Stimulated activated CD4-positive, alpha-beta T cell treated with anti-CD3 and anti-CD28 coated beads, Interleukin-15, amount 100 ng/mL, for 24 hours (primary cell): ENCODE data around the gene KRT23.

Experiments used
- DNase-seq: peaks from one replicate; pipeline ENCODE4 v3.0.0-alpha.2; 2020

Gene KRT23

GRCh38 chr17:40937384-40937819, at the start of gene KRT23:
Gene KRT23, minus strand, starts transcription at chr17:40937646. Its CDS starts 1,043 bp downstream, at chr17:40936603.
- peak; percentile 4 for DNase-seq

GRCh38 chr17:40986920-40987319, 49.5 kb upstream of the KRT23 start:
- DNase-seq = no peak

GRCh38 chr17:40984226-40984625, 46.8 kb upstream of the KRT23 start, which contains the start of gene KRT40:
Gene KRT40, minus strand, starts transcription at chr17:40984326. Its CDS starts 53 bp downstream, at chr17:40984273.
- DNase-seq = no peak

GRCh38 chr17:40981115-40981514, 43.7 kb upstream of the KRT23 start:
- no peak for DNase-seq

- no peak for DNase-seq
Observed at GRCh38 chr17:40980596-40980995, 43.1 kb upstream of the KRT23 start.

GRCh38 chr17:40980117-40980516, 42.7 kb upstream of the KRT23 start:
- no peak for DNase-seq

- DNase-seq = no peak
Observed at GRCh38 chr17:40978575-40979151, 41.2 kb upstream of the KRT23 start.

- DNase-seq = no peak
Observed at GRCh38 chr17:40975516-40975915, 38.1 kb upstream of the KRT23 start.

GRCh38 chr17:40974366-40974765, 36.9 kb upstream of the KRT23 start:
- no peak for DNase-seq

- DNase-seq = no peak
Observed at GRCh38 chr17:40967582-40967981, 30.1 kb upstream of the KRT23 start.

- DNase-seq = no peak
Observed at GRCh38 chr17:40966848-40967247, 29.4 kb upstream of the KRT23 start, which contains the start of gene KRT39. Gene KRT39, minus strand, starts transcription at chr17:40966948. Its CDS starts 92 bp downstream, at chr17:40966856.

- no peak for DNase-seq
Observed at GRCh38 chr17:40963838-40964237, 26.4 kb upstream of the KRT23 start.

- DNase-seq = no peak
Observed at GRCh38 chr17:40962059-40962561, 24.7 kb upstream of the KRT23 start.

- no peak for DNase-seq
Observed at GRCh38 chr17:40961591-40961990, 24.1 kb upstream of the KRT23 start.

GRCh38 chr17:40960144-40960543, 22.7 kb upstream of the KRT23 start:
- no peak for DNase-seq

GRCh38 chr17:40958086-40958953, 20.9 kb upstream of the KRT23 start:
- DNase-seq = no peak

GRCh38 chr17:40956401-40957254, 19.2 kb upstream of the KRT23 start:
- no peak for DNase-seq

- peak; percentile 40 for DNase-seq
Observed at GRCh38 chr17:40953881-40954280, 16.4 kb upstream of the KRT23 start.

GRCh38 chr17:40952661-40953060, 15.2 kb upstream of the KRT23 start:
- DNase-seq = no peak

- DNase-seq = no peak
Observed at GRCh38 chr17:40952154-40952553, 14.7 kb upstream of the KRT23 start.

- no peak for DNase-seq
Observed at GRCh38 chr17:40951011-40951622, 13.7 kb upstream of the KRT23 start.

GRCh38 chr17:40950176-40950575, 12.7 kb upstream of the KRT23 start:
- DNase-seq = no peak
